Endothelial cell of umbilical vein (primary cell): ENCODE results near the gene OR51B2. TPM values are rescaled to one million over a fixed set of nuclear protein-coding genes. Genes with fewer than 3 reads are reported as not detected.

ENCODE experiments used
- BruUV-seq: library from RNA; stranded (reverse); fragments of 400-500 nt; replicated peaks from 2 replicates; lab custom pipeline; 2021; lab: Mats Ljungman, UMichigan
- CTCF ChIA-PET: fragments of 300-600, 350-600 bp; sonication (Branson Sonifier 250); formaldehyde crosslinking; loops from one replicate; lab custom pipeline; 2021; ENCODE audit warnings: antibody characterized with exemption, inconsistent platforms; lab: Charles Lee
- POLR2A ChIA-PET: fragments of 300-600, 350-600 bp; sonication (Branson Sonifier 250); formaldehyde crosslinking; loops from one replicate; lab custom pipeline; 2021; ENCODE audit warnings: antibody characterized with exemption, inconsistent platforms; lab: Charles Lee
- DNase-seq: peaks from one replicate; pipeline ENCODE4 v3.0.0-alpha.2; 2011; ENCODE audit warnings: low read depth, low spot score
- FAIRE-seq: peaks from 2 replicates; lab custom pipeline; 2011; peaks lifted over from hg19 to GRCh38; lab: Jason Lieb, UNC
- H2AFZ ChIP-seq: 2 replicates; pipeline ENCODE4 v1.6.0; 2012; ENCODE audit warnings: low read depth, low read length, control low read depth, inconsistent platforms
- H3K27ac ChIP-seq: 2 replicates; pipeline ENCODE4 v1.5.1; 2011; ENCODE audit warnings: low read depth, mild to moderate bottlenecking, control low read depth, low read length, moderate library complexity; ENCODE audit not compliant: insufficient read depth
- H3K27me3 ChIP-seq, 2 experiments: 2 replicates each; pipeline versions ENCODE4 v1.6.0 to v1.6.1; 2011; ENCODE audit warnings: low read length in 2 of 2, mixed read lengths in 1 of 2; ENCODE audit not compliant: control insufficient read depth in 2 of 2, insufficient read depth in 2 of 2
- H3K36me3 ChIP-seq, 2 experiments: 2 replicates in 1 of 2; 3 replicates in 1 of 2; pipeline ENCODE4 v1.5.1; 2011; ENCODE audit warnings: low read length in 2 of 2, mild to moderate bottlenecking in 1 of 2, moderate library complexity in 1 of 2; ENCODE audit not compliant: control insufficient read depth in 2 of 2, insufficient read depth in 2 of 2; ENCODE audit errors: extremely low read depth in 1 of 2
- H3K4me1 ChIP-seq: 3 replicates; pipeline ENCODE4 v1.5.1; 2011; ENCODE audit warnings: mild to moderate bottlenecking, low read length; ENCODE audit not compliant: control insufficient read depth, insufficient read depth; ENCODE audit errors: extremely low read depth
- H3K4me2 ChIP-seq: 2 replicates; pipeline ENCODE4 v1.6.1; 2011; ENCODE audit warnings: low read length, control low read depth, mixed read lengths; ENCODE audit not compliant: insufficient read depth
- H3K4me3 ChIP-seq, 3 experiments: fragments of 200-600 bp in 1 of 3; sonication (generic), shearing (Covaris generic) in 1 of 3; replicated peaks in 1 of 3; 2 replicates each; pipeline ENCODE4 v1.5.1; 2011 to 2016; ENCODE audit warnings: control low read depth in 3 of 3, low read length in 3 of 3, mild to moderate bottlenecking in 2 of 3, inconsistent platforms in 1 of 3, low read depth in 1 of 3, moderate library complexity in 1 of 3; ENCODE audit not compliant: insufficient read depth in 1 of 3
- H3K79me2 ChIP-seq: 2 replicates; pipeline ENCODE4 v1.6.0; 2012; ENCODE audit warnings: low read length, inconsistent platforms; ENCODE audit not compliant: control insufficient read depth, insufficient read depth
- H3K9ac ChIP-seq: replicated peaks from 2 replicates; pipeline ENCODE3; 2011; ENCODE audit warnings: low read length, control low read depth; ENCODE audit not compliant: insufficient read depth; ENCODE audit errors: extremely low read depth
- H3K9me1 ChIP-seq: replicated peaks from 3 replicates; pipeline ENCODE4 v1.6.0; 2011; ENCODE audit warnings: mild to moderate bottlenecking, low read length; ENCODE audit not compliant: control insufficient read depth, insufficient read depth; ENCODE audit errors: extremely low read depth
- H3K9me3 ChIP-seq: replicated peaks from 2 replicates; pipeline ENCODE4 v1.5.1; 2012; ENCODE audit warnings: low read length, inconsistent platforms; ENCODE audit not compliant: control insufficient read depth, insufficient read depth
- H4K20me1 ChIP-seq: replicated peaks from 2 replicates; pipeline ENCODE3; 2011; ENCODE audit warnings: mild to moderate bottlenecking, low read length; ENCODE audit not compliant: control insufficient read depth, insufficient read depth; ENCODE audit errors: extremely low read depth
- CTCF ChIP-seq, 2 donors: IDR thresholded peaks; 1 replicate in 1 of 2; 2 replicates in 1 of 2; pipeline ENCODE4 v1.5.1; 2011; ENCODE audit warnings: low read length in 2 of 2, mild to moderate bottlenecking in 2 of 2, moderate library complexity in 2 of 2, control low read depth in 1 of 2, inconsistent platforms in 1 of 2, low read depth in 1 of 2; ENCODE audit not compliant: insufficient read depth in 1 of 2; ENCODE audit errors: extremely low read depth in 1 of 2
- EZH2 ChIP-seq: IDR thresholded peaks from 2 replicates; pipeline ENCODE4 v1.6.1; 2012; ENCODE audit warnings: borderline replicate concordance, low read depth, mild to moderate bottlenecking, moderate library complexity, low read length, inconsistent platforms; ENCODE audit not compliant: severe bottlenecking
- FOS ChIP-seq: IDR thresholded peaks from 2 replicates; pipeline ENCODE4 v1.6.1; 2011; ENCODE audit warnings: mild to moderate bottlenecking, low read length, moderate library complexity, borderline replicate concordance; ENCODE audit not compliant: insufficient read depth
- GATA2 ChIP-seq: IDR thresholded peaks from 2 replicates; pipeline ENCODE4 v1.7.0; 2011; ENCODE audit warnings: low read depth, mild to moderate bottlenecking, moderate library complexity, mixed read lengths, low read length; ENCODE audit not compliant: insufficient read length, insufficient read depth
- JUN ChIP-seq: IDR thresholded peaks from 2 replicates; pipeline ENCODE4 v1.6.1; 2011; ENCODE audit warnings: borderline replicate concordance, low read depth; ENCODE audit not compliant: insufficient read length, insufficient read depth
- MAX ChIP-seq: IDR thresholded peaks from 2 replicates; pipeline ENCODE4 v1.6.1; 2011; ENCODE audit not compliant: insufficient read depth, insufficient read length
- MYC ChIP-seq: IDR thresholded peaks from one replicate; pipeline ENCODE4 v1.6.1; 2011; ENCODE audit warnings: mild to moderate bottlenecking, low read depth, low read length
- POLR2A ChIP-seq: IDR thresholded peaks from 2 replicates; pipeline ENCODE4 v1.6.1; 2012; ENCODE audit warnings: low read depth, mild to moderate bottlenecking, control low read depth, low read length
- POLR2AphosphoS5 ChIP-seq: IDR thresholded peaks from 2 replicates; pipeline ENCODE4 v1.6.1; 2012; ENCODE audit warnings: low read depth, mild to moderate bottlenecking, control low read depth, low read length, moderate library complexity; ENCODE audit not compliant: insufficient read depth
- dilution Hi-C: fragments of 300-500 bp; cut with MboI; formaldehyde crosslinking; loops from one replicate; pipeline ENCODE4 v1.15.0; 2019; ENCODE audit warnings: low sequenced_read_pairs; ENCODE audit not compliant: extremely low pct_ligation_motif_present
- intact Hi-C: fragments of 100-400 bp; cut with micrococcal nuclease; formaldehyde crosslinking; loops from one replicate; pipeline ENCODE4 v1.10.0; 2022
- polyA plus RNA-seq, 4 experiments: library from polyadenylated mRNA; depleted of rRNA in 3 of 4; stranded (reverse) in 3 of 4; unstranded in 1 of 4; fragments of >200 nt; gene quantifications; 2 replicates each; pipeline versions ENCODE4 v1.2.1 to v1.2.3, GENCODE V29; 2011 to 2012; ENCODE audit warnings: missing spikeins in 1 of 4
- total RNA-seq: library from RNA; stranded (reverse); gene quantifications from 2 replicates; pipeline ENCODE4 v1.2.3, GENCODE V29; 2021

Gene OR51B2
- total and polyA plus RNA-seq, 2 donors (not counting 3 experiments of a cell fraction or from before 2014, with no cell fraction given), result not detected

DNA sequence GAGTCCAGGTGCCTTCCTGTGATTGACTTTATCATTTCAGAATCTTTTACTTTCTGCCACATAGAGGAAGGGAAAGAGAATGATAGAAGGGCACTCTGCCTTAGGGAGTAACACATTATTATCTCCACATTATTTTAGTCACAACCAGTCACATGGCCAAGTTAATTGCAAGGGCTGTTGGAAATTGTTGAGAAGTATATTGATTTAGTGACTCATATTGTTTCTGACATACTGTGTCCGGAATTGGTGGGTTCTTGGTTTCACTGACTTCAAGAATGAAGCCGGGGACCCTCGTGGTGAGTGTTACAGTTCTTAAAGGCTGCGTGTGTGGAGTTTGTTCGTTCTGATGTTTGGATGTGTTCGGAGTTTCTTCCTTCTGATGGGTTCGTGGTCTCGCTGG is 31.1 kb downstream of the OR51B2 start:
- Histone ChIP-seq H3K9me1 (no peaks in the 10 kb centered on the region), H3K27ac (no peak overlapping the region), H3K9ac (no peak overlapping the region), H3K9me3 (no peaks in the 10 kb centered on the region), H2AFZ (no peak overlapping the region), H3K4me3 (no peak overlapping the region), H4K20me1 (no peaks in the 10 kb centered on the region), H3K27me3 (no peaks in the 10 kb centered on the region), H3K79me2 (no peaks in the 10 kb centered on the region), H3K4me1 (no peaks in the 10 kb centered on the region), H3K4me2 (no peak overlapping the region), H3K36me3 (no peaks in the 10 kb centered on the region)
- CTCF ChIA-PET, result no interaction called here
- DNase-seq, result no peak
- no TSS peak for BruUV-seq
- dilution Hi-C loops, result no loop called here
- no peak for TF ChIP-seq MAX
- no peak for TF ChIP-seq JUN
- no peak for TF ChIP-seq MYC
- TF ChIP-seq FOS, result no peak
- TF ChIP-seq GATA2, result no peak
- TF ChIP-seq POLR2AphosphoS5, result no peak
- no peak for TF ChIP-seq EZH2
- TF ChIP-seq CTCF (IDR thresholded peaks at IDR 0.05; ENCODE audit: extremely low read depth in 1 of 2, insufficient read depth in 1 of 2, low read depth in 1 of 2, low read length in 2 of 2), result no peak
- no peak for TF ChIP-seq POLR2A
- FAIRE-seq, result no peak
- POLR2A ChIA-PET, result no interaction called here
- intact Hi-C loops, result loop anchor here (5.0 kb wide), 1 partner anchor 89 kb away; the partner anchor contains the start of gene OR51M1
